HG03139 (cell line): ENCODE results near the gene RIPOR2.
"Not testable (repeated sequence)": the region's sequence is repeated elsewhere in the genome, so short reads cannot be mapped to it uniquely, and the experiment has no call there.

Source experiments
- ATAC-seq: cut with Tn5 transposase; IDR thresholded peaks from one replicate; pipeline ENCODE4 v1.9.1; 2021; ENCODE audit not compliant: unreplicated experiment

Gene RIPOR2

DNA sequence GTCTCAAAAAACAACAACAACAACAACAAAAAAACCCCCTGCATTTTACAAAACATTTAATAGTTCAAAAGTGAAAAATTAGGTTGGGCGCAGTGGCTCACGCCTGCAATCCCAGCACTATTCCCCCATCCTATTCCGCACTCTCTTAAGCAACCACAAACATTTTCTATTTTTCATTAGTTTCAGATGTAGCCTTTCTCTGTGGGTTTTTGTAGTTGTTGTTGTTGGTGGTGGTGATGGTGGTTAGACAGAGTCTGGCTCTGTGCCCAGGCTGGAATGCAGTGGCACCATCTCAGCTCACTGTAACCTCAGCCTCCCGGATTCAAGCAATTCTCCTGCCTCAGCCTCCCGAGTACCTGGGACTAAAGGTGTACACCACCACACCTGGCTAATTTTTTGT, 167.4 kb downstream of the RIPOR2 start:
- no peak for ATAC-seq

GRCh38 chr6:24766680-24767462, 168.9 kb downstream of the RIPOR2 start:
- ATAC-seq: no peak

- ATAC-seq: not testable (repeated sequence)
Observed at GRCh38 chr6:24765968-24766367, 169.8 kb downstream of the RIPOR2 start.

DNA sequence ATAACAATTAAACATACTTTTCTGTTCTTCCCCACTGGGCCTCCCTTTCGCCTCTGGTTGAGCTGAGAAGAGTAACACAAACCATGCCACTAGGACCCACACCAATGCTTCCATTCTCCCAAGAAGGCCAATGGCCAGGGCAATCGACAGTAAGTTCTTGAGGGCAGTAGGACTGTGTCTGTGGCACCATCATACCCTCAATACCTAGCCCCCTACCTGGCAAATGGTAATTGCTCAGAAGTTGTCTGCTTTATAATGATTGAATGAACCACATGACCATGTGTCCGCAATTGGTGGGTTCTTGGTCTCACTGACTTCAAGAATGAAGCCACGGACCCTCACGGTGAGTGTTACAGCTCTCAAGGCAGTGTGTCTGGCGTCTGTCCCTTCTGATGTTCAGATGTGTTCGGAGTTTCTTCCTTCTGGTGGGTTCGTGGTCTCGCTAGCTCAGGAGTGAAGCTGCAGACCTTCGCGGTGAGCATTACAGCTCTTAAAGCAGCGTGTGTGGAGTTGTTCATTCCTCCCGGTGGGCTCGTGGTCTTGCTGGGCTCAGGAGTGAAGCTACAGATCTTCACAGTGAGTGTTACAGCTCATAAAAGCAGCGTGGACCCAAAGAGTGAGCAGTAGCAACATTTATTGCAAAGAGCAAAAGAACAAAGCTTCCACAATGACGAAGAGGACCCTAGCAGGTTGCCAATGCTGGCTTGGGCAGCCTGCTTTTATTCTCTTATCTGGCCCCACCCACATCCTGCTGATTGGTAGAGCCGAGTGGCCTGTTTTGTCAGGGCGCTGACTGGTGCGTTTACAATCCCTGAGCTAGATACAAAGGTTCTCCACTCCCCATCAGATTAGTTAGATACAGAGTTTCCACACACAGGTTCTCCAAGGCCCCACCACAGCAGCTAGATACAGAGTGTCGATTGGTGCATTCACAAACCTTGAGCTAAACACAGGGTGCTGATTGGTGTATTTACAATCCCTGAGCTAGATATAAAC, 170.6 kb downstream of the RIPOR2 start:
- ATAC-seq: not testable (repeated sequence)

DNA sequence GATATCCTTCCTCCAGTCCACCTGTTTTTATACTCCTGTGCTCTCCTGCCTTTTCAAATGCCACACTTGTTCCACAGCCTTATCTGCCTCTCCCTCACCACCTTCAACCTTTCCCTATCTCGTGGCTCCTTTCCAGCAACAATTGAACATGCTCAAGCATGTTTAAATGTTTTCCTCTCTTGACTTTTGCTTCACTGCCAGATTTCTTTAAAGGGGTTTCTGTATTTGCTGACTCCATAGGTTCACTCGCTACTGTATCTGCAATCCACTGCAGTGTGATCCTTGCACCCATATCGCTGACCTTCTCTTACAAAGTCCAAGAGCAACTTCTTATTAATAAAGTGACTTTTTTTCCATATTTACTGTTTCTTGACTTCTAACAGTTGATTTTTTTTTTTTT, 172.2 kb downstream of the RIPOR2 start:
- no peak for ATAC-seq

DNA sequence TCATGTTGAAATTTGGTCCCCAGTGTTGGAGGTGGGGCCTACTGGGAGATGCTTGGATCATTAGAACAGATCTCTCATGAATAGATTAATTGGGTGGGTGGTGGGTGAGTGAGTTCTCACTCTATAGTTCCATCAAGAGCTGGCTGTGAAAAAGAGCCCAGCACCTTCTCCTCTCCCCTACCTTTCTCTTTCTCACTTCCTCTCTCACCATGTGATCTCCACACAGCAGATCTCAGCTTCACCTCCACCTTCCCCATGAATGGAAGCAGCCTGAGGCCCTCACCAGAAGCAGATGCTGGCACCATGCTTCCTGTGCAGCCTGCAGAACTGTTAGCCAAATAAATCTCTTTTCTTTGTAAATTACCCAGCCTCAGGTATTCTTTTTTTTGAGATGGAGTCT, 173.9 kb downstream of the RIPOR2 start:
- no peak for ATAC-seq

DNA sequence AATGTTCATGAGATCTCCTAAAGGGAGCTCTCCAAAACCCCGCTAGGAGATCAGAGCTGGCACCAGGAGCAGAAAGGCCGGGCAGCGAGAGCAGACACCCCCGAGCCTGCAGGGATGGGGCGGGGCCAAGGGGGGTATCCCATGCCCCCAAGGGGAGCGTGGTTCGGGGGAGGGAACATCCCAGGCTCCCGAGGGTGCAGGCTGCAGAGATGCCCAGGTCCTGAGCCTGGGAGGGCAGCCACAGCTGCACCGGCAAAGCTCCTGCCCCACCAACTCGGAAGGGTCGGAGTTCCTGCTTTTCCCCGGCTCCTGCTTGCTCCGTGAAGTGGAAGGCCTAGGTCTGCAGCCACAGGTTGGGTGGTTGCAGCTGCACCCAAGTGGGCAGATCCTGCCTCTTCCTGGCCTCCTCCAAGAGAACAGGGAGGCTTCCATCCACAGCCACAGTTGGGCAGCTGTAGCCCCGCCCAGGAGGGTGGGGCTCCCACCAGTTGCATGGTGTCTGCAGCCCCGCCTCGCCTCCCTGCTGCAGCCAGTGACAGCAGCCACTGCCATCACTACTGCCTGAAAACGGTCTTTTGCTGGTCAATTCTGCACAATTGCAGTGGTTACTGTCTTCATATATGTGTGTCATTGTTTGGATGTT, 174.4 kb downstream of the RIPOR2 start:
- ATAC-seq: no peak

GRCh38 chr6:24760210-24760609, 175.6 kb downstream of the RIPOR2 start:
- ATAC-seq: no peak

DNA sequence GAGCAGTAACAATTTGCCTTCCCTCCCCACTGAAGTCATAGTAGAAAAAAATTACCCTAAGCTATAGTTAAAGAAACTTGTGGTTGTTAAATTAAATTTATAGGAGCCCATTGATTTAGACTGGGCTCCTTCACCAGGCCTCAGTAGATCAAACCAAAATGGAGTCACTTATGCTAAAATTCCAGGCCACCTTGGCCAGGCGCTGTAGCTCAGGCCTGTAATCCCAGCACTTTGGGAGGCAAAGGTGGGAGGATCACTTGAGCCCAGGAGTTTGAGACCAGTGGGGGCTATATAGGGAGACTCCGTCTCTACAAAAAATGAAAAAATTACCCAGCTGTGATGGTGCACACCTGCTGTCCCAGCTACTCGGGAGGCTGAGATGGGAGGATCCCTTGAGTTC, 176.0 kb downstream of the RIPOR2 start:
- no peak for ATAC-seq

DNA sequence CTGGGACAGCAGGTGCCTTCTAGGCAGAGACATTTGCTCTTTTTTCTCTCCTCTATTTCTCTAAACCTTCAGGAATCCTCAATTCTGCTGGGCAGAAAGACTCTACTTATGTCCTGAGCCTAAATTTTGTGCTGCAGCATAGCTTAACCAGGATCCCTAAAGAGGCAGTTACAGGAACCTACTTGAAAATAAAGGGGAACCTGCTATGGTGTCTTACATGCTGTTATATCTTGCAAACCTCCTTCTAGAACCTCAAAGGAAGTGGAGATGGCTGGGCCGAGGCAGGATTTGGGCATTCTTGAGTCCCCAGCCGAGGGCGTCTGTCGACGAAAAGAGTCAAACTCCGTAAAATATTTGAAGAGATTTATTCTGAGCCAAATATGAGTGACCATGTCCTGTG, 178.1 kb downstream of the RIPOR2 start:
- no peak for ATAC-seq

DNA sequence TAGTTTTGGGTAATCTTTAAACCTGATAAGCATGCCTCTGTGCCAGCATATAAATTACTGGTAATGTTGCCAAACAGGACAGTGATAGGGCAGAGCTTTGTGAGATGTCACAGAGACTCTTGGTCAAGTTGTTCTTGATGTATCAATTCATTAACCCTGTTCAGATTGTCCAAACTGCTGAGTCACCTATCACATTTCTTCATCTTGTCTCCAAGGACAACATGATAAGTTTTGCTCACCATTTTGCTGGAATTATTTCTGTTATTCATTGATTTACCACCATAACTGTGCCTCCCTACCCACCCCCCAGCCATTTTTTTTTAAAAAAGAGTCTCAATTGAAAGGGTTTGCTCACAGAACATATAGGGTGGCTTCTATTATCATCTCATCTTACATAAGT, 180.5 kb downstream of the RIPOR2 start:
- ATAC-seq: no peak

DNA sequence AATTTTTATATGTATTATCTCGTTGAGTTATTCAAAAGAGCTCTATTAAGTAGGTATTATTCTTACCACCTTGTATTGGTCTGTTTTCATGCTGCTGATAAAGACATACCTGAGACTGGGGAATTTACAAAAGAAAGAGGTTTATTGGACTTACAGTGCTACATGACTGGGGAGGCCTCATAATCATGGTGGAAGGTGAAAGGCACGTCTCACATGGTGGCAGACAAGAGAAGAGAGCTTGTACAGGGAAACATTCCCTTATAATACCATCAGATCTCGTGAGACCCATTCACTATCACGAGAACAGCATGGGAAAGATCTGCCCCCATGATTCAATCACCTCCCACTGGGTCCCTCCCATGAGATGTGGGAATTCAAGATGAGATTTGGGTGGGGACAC, 181.4 kb downstream of the RIPOR2 start:
- not testable (repeated sequence) for ATAC-seq
